GM23248 (cell line): ENCODE measurements around the gene SPSB3. TPM values are rescaled to one million over a fixed set of nuclear protein-coding genes. Genes with fewer than 3 reads are reported as not detected.

ENCODE experiments used
- DNase-seq: peaks from one replicate; pipeline ENCODE4 v3.0.0-alpha.2; 2015
- H2AFZ ChIP-seq: fragments of 200-600 bp; sonication (generic); 2 replicates; pipeline ENCODE4 v1.6.1; 2016; ENCODE audit warnings: antibody characterized with exemption
- H3F3A ChIP-seq: fragments of 200-600 bp; sonication (generic); 2 replicates; pipeline ENCODE4 v1.6.1; 2016; ENCODE audit warnings: mild to moderate bottlenecking, antibody characterized with exemption, mixed run types; ENCODE audit not compliant: insufficient read depth
- H3K27ac ChIP-seq: fragments of 200-600 bp; sonication (generic); 2 replicates; pipeline ENCODE4 v1.5.1; 2016; ENCODE audit warnings: mild to moderate bottlenecking
- H3K27me3 ChIP-seq: fragments of 200-600 bp; sonication (generic); replicated peaks from 2 replicates; pipeline ENCODE4 v1.6.1; 2016; ENCODE audit warnings: mild to moderate bottlenecking; ENCODE audit not compliant: insufficient read depth
- H3K36me3 ChIP-seq: fragments of 200-600 bp; sonication (generic); 2 replicates; pipeline ENCODE4 v1.6.1; 2016; ENCODE audit warnings: low read depth, mild to moderate bottlenecking
- H3K4me1 ChIP-seq: fragments of 200-600 bp; sonication (generic); 2 replicates; pipeline ENCODE4 v1.6.1; 2016; ENCODE audit warnings: mild to moderate bottlenecking; ENCODE audit not compliant: insufficient read depth
- H3K4me2 ChIP-seq: fragments of 200-600 bp; sonication (generic); one replicate; pipeline ENCODE4 v1.6.1; 2016; ENCODE audit warnings: mild to moderate bottlenecking; ENCODE audit not compliant: unreplicated experiment
- H3K4me3 ChIP-seq: fragments of 200-600 bp; sonication (generic); 2 replicates; pipeline ENCODE4 v1.5.1; 2016; ENCODE audit warnings: mild to moderate bottlenecking
- H3K79me2 ChIP-seq: fragments of 200-600 bp; sonication (generic); 2 replicates; pipeline ENCODE4 v1.6.1; 2016; ENCODE audit warnings: mild to moderate bottlenecking; ENCODE audit not compliant: insufficient read depth
- H3K9ac ChIP-seq: fragments of 200-600 bp; sonication (generic); 2 replicates; pipeline ENCODE4 v1.6.1; 2016; ENCODE audit warnings: mild to moderate bottlenecking
- H3K9me2 ChIP-seq: fragments of 200-600 bp; sonication (generic); 2 replicates; pipeline ENCODE4 v1.6.1; 2016; ENCODE audit warnings: mixed run types, mild to moderate bottlenecking, moderate library complexity; ENCODE audit not compliant: insufficient read depth
- H3K9me3 ChIP-seq: fragments of 200-600 bp; sonication (generic); one replicate; pipeline ENCODE4 v1.6.1; 2017; ENCODE audit warnings: low read depth
- H4K20me1 ChIP-seq: fragments of 200-600 bp; sonication (generic); 2 replicates; pipeline ENCODE4 v1.6.0; 2016; ENCODE audit not compliant: insufficient read depth
- EZH2 ChIP-seq: fragments of 200-600 bp; sonication (generic); IDR thresholded peaks from 2 replicates; pipeline ENCODE4 v1.6.1; 2018; ENCODE audit warnings: antibody characterized with exemption, mild to moderate bottlenecking; ENCODE audit not compliant: insufficient read depth, poor library complexity, severe bottlenecking
- EZH2phosphoT487 ChIP-seq: fragments of 200-600 bp; sonication (generic); IDR thresholded peaks from 2 replicates; pipeline ENCODE4 v1.6.1; 2018; ENCODE audit warnings: antibody characterized with exemption, moderate library complexity, mild to moderate bottlenecking, low read depth; ENCODE audit not compliant: insufficient read depth
- WGBS, 2 experiments: methylation state at CpG; one replicate each; pipeline ENCODE4 v1.1.6; 2015 to 2017; ENCODE audit warnings: low lambda C conversion rate in 2 of 2, low coverage in 1 of 2; ENCODE audit errors: missing lambda C conversion rate in 2 of 2; 5-methylcytosine and 5-hydroxymethylcytosine counted together
- in situ Hi-C: fragments of 300-500 bp; cut with MboI; formaldehyde crosslinking; loops from 2 replicates; pipeline ENCODE4 v1.15.0; 2020
- polyA plus RNA-seq: library from polyadenylated mRNA; unstranded; fragments of >200 nt; fragmentation: Nextera tagmentation; extraction: Ambion mirVana; gene quantifications from 2 replicates; pipeline ENCODE4 v1.2.1, GENCODE V29; 2016
- total RNA-seq: library from RNA; depleted of rRNA; stranded (reverse); fragments of >200 nt; shearing (Covaris generic); gene quantifications from 2 replicates; pipeline ENCODE4 v1.2.3, GENCODE V29; 2014

Gene SPSB3
- total and polyA plus RNA-seq, 2 experiments from 2014 or later = 35.3 to 35.6 TPM

DNA sequence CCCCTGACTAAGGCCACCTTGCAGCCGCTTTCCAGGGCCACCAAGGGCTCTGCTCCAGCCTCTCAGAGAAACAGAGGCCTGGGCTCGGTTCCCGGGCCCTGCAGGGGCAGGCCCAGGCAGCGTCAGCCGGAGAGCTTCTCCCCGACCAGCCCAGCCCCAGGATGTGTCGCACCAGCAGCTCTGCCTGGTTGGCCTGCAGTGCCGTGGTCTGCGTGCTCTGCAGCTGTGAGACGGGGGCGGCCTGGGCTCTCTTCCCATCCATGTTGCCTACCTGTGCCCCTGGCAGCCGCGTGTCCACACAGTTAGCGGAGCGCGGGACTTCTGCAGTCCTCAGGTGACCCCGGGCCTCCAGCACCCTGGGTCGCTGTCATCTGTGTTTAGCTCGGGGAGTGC is 6.3 kb upstream of the SPSB3 start:
- Histone ChIP-seq H3K36me3 (no peaks in the 10 kb centered on the region; the same call in 1 of the 2 replicates), H2AFZ (no peak overlapping the region), H3K79me2 (peaks cover 38% of the 10 kb centered on the region), H3K27me3 (no peaks in the 10 kb centered on the region), H3K9me3 (no peaks in the 10 kb centered on the region), H3K4me2 (no peak overlapping the region), H4K20me1 (no peaks in the 10 kb centered on the region), H3F3A (no peaks in the 10 kb centered on the region), H3K9ac (no peak overlapping the region), H3K4me1 (no peaks in the 10 kb centered on the region), H3K4me3 (no peak overlapping the region), H3K27ac (no peak overlapping the region), H3K9me2 (no peaks in the 10 kb centered on the region)
- TF ChIP-seq EZH2phosphoT487 (no peak), EZH2 (no peak)
- in situ Hi-C loops = no loop called here
- DNase-seq = no peak
- WGBS, 2 experiments = 74 to 78% methylated on average over 19 of the region's 19 CpGs

DNA sequence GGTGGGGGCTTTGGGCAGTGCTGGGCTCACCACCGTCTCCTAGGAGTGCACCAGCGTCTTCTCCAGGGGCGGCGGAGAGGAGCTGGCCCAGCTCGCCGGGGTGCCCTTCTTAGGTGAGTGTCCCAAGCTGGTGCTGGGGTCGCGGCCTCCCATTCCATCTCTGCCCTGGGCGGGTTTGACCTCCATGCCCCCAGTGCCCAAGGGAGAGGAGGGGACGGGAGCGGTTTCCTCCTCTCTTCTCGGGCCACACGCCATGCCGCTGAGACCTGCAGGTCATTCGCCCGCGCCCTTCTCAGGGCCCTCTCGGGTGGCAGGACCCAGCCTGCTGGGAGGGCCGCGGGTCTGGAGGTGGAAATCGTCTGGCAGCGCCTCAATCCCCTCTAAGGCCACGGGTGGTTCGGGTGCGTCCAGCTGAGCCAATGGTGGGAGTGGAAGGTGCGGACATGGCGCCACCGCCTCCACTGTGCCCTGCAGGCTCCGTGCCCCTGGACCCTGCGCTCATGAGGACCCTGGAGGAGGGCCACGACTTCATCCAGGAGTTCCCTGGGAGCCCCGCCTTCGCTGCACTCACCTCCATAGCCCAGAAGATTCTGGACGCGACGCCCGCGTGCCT is 5.8 kb upstream of the SPSB3 start:
- Histone ChIP-seq H3F3A (0 out of 2 replicates have a peak, but pooled peaks cover 3% of the 10 kb centered on the region), H3K9ac (no peak overlapping the region), H3K9me2 (no peaks in the 10 kb centered on the region), H3K27me3 (no peaks in the 10 kb centered on the region), H4K20me1 (no peaks in the 10 kb centered on the region), H3K79me2 (peaks cover 43% of the 10 kb centered on the region), H3K27ac (no peak overlapping the region), H3K4me2 (no peak overlapping the region), H3K4me3 (no peak overlapping the region), H3K9me3 (no peaks in the 10 kb centered on the region), H3K4me1 (no peaks in the 10 kb centered on the region), H3K36me3 (no peaks in the 10 kb centered on the region; the same call in 1 of the 2 replicates), H2AFZ (no peak overlapping the region)
- no peak for DNase-seq
- 87 to 91% methylated on average over 17 to 38 of the region's 38 CpGs for WGBS, 2 experiments
- TF ChIP-seq EZH2phosphoT487 (no peak), EZH2 (no peak)
- in situ Hi-C loops = no loop called here

DNA sequence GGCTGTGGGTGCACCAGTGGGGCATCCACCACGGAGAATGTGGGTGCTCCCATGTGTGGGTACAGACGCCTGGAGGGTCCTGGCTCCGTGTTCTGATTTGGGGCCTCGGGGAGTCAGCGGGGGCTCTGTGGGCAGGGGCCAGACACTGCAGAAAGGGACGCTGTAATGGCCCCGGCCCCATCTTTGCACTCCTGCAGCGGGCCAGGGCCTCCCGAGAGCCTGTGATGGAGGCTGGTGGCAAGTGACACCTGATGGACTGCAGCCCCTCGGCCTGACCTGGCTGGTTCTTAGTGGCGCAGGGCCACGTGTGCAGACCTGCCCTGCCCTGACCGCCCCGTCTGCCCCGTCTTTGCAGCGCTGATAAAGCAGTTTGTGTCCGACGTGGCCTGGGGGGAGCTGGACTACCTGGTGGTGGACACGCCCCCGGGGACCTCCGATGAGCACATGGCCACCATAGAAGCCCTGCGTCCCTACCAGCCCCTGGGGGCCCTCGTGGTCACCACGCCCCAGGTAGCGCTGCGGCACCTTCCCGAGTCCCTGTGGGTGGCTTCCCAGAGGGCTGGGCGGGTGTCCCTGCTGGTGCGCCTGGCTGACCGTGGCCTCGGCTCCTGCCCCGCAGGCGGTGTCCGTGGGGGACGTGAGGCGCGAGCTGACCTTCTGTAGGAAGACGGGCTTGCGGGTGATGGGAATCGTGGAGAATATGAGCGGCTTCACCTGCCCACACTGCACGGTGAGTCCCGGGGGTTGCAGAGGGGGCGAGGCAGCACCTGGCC is 5.1 kb upstream of the SPSB3 start:
- in situ Hi-C loops = no loop called here
- no peaks in the 10 kb centered on the region; the same call in 1 of the 2 replicates for H3K36me3 ChIP-seq

DNA sequence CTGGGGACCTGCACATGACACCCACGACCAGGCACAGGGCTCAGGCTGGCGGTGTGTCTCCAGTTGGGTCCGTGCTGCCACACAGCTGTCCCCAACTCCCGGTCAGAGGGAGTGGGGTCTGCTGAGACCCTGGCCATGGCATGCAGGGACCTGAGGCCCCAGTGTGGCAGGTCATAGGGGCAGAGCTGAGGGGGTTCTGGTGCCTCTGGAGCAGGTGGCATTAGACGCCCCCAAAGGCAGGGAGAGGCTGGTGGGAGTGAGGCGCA is 4.6 kb upstream of the SPSB3 start:
- Histone ChIP-seq H3K9me3 (no peaks in the 10 kb centered on the region), H3K27ac (no peak overlapping the region), H3K79me2 (peaks cover 46% of the 10 kb centered on the region), H3K9me2 (no peaks in the 10 kb centered on the region), H3K27me3 (no peaks in the 10 kb centered on the region), H3K36me3 (no peaks in the 10 kb centered on the region; the same call in 1 of the 2 replicates), H3F3A (0 out of 2 replicates have a peak, but pooled peaks cover 3% of the 10 kb centered on the region), H3K4me2 (no peak overlapping the region), H2AFZ (no peak overlapping the region), H3K4me3 (no peak overlapping the region), H3K4me1 (no peaks in the 10 kb centered on the region), H4K20me1 (no peaks in the 10 kb centered on the region), H3K9ac (no peak overlapping the region)
- DNase-seq = no peak
- WGBS, 2 experiments = 73 to 80% methylated on average over 6 of the region's 6 CpGs
- in situ Hi-C loops = no loop called here
- no peak for TF ChIP-seq EZH2phosphoT487
- TF ChIP-seq EZH2 = no peak

More for the DNA sequence above, 5.1 kb upstream of the SPSB3 start:
- Histone ChIP-seq H3K4me1 (no peaks in the 10 kb centered on the region), H3K79me2 (peaks cover 46% of the 10 kb centered on the region), H3K9me3 (no peaks in the 10 kb centered on the region), H3K4me2 (no peak overlapping the region), H3F3A (0 out of 2 replicates have a peak, but pooled peaks cover 3% of the 10 kb centered on the region), H3K9ac (no peak overlapping the region), H3K27ac (no peak overlapping the region), H2AFZ (no peak overlapping the region), H3K27me3 (no peaks in the 10 kb centered on the region), H4K20me1 (no peaks in the 10 kb centered on the region), H3K4me3 (no peak overlapping the region), H3K9me2 (no peaks in the 10 kb centered on the region)
- no peak for DNase-seq
- TF ChIP-seq EZH2phosphoT487 (no peak), EZH2 (no peak)
- 94 to 95% methylated on average over 40 to 43 of the region's 44 CpGs for WGBS, 2 experiments
